GM12864 (cell line): ENCODE measurements around the gene GLYR1.

Experiments
- DNase-seq: peaks from one replicate; pipeline ENCODE4 v3.0.0-alpha.2; 2011; ENCODE audit warnings: low read depth
- H3K4me3 ChIP-seq: 2 replicates; pipeline ENCODE4 v1.5.1; 2011; ENCODE audit warnings: mild to moderate bottlenecking, low read depth, low read length, control low read depth
- CTCF ChIP-seq: IDR thresholded peaks from 2 replicates; pipeline ENCODE4 v1.5.1; 2011; ENCODE audit warnings: low read depth, mild to moderate bottlenecking, moderate library complexity, low read length, control low read depth, inconsistent platforms; ENCODE audit errors: missing control alignments

Gene GLYR1

GRCh38 chr16:4836727-4837126 lies 10.4 kb downstream of the GLYR1 start:
- TF ChIP-seq CTCF: no peak
- DNase-seq: no peak
- H3K4me3 ChIP-seq: no peak overlapping the region

GRCh38 chr16:4833584-4833983 lies 13.5 kb downstream of the GLYR1 start:
- no peak for TF ChIP-seq CTCF
- no peak for DNase-seq
- no peak overlapping the region for H3K4me3 ChIP-seq

- no peak for DNase-seq
- no peak overlapping the region for H3K4me3 ChIP-seq
- no peak for TF ChIP-seq CTCF
Measured at GRCh38 chr16:4832698-4833343, 14.3 kb downstream of the GLYR1 start.

GRCh38 chr16:4831616-4832015 lies 15.5 kb downstream of the GLYR1 start:
- DNase-seq: no peak
- TF ChIP-seq CTCF: no peak
- H3K4me3 ChIP-seq: no peak overlapping the region

GRCh38 chr16:4830408-4830807 lies 16.7 kb downstream of the GLYR1 start:
- H3K4me3 ChIP-seq: no peak overlapping the region
- no peak for DNase-seq
- TF ChIP-seq CTCF: no peak

- TF ChIP-seq CTCF: no peak
- DNase-seq: no peak
- no peak overlapping the region for H3K4me3 ChIP-seq
Measured at GRCh38 chr16:4828567-4829321, 18.3 kb downstream of the GLYR1 start.

- no peak for DNase-seq
- no peak overlapping the region for H3K4me3 ChIP-seq
- TF ChIP-seq CTCF: no peak
Measured at GRCh38 chr16:4826980-4827379, 20.1 kb downstream of the GLYR1 start.
